ENCODE results near the gene SLK. TPM values are rescaled to one million over a fixed set of nuclear protein-coding genes. Genes with fewer than 3 reads are reported as not detected.

Gene SLK
- polyA plus RNA-seq, 1 of the 3 experiments (the other 2 are of a cell fraction), result 4.0 TPM

- H3K9ac ChIP-seq, result peak within 1 kb of the TSS; percentile 89
- H3K36me3 ChIP-seq (replicated peaks in 1 of 2; ENCODE audit: control insufficient read depth in 1 of 2, insufficient read depth in 2 of 2, low read length in 1 of 2), result peaks cover 7 to 8% of the 10 kb centered on the region in 2 experiments
- peak within 1 kb of the TSS; percentile 98 for H2AFZ ChIP-seq (ENCODE audit: low read depth)
- peaks cover 11% of the 10 kb centered on the region for H3F3A ChIP-seq (replicated peaks; ENCODE audit: insufficient read depth)
- H3K27ac ChIP-seq (ENCODE audit: low read depth in 2 of 2, low read length in 1 of 2), result peak within 1 kb of the TSS; percentile 92 to 96
- peak within 1 kb of the TSS; percentile 99 for H3K4me2 ChIP-seq
- H4K20me1 ChIP-seq (ENCODE audit: insufficient read depth), result no peaks in the 10 kb centered on the region
- 3% methylated on average over 23 of the region's 53 CpGs for WGBS (ENCODE audit: low lambda C conversion rate)
- ChIA-PET POLR2A (interaction anchor here (0.7 kb wide), 1 partner anchor 10 kb away, joined by 3 read pairs; no protein-coding TSS in a partner anchor), CTCF (interaction anchor here (0.7 to 1.2 kb wide), 4 partner anchors 10 to 374 kb away, joined by 3 to 11 read pairs (median 3); no protein-coding TSS in a partner anchor)
- no peaks in the 10 kb centered on the region for H3K9me2 ChIP-seq
- peaks cover 3 to 17% of the 10 kb centered on the region in 2 experiments; a peak in 2 of 4 replicates for H3K4me1 ChIP-seq (ENCODE audit: control insufficient read depth in 1 of 2, insufficient read depth in 2 of 2, low read depth in 1 of 2, low read length in 1 of 2)
- no peaks in the 10 kb centered on the region for H3K27me3 ChIP-seq (ENCODE audit: insufficient read depth)
- H3K4me3 ChIP-seq (ENCODE audit: low read depth in 2 of 2, low read length in 1 of 2), result peak within 1 kb of the TSS; percentile 89 to 97
- no peaks in the 10 kb centered on the region for H3K9me3 ChIP-seq
- DNase-seq, result peak; percentile 99
- peaks cover 42% of the 10 kb centered on the region for H3K79me2 ChIP-seq (ENCODE audit: insufficient read depth)
- TF ChIP-seq YY1 (IDR thresholded peaks at IDR 0.05; ENCODE audit: low read depth), result no peak
- no peak for TF ChIP-seq RXRA (IDR thresholded peaks at IDR 0.05; ENCODE audit: borderline replicate concordance, low read depth)
- no peak for TF ChIP-seq ELF1 (IDR thresholded peaks at IDR 0.05)
- TF ChIP-seq SIN3A (IDR thresholded peaks at IDR 0.05; ENCODE audit: borderline replicate concordance, low read depth, low read length), result 0 out of 2 replicates have a peak, but pooled peaks have one; percentile 40
- no peak for TF ChIP-seq SMC3 (IDR thresholded peaks at IDR 0.05; ENCODE audit: low read depth, low read length)
- TF ChIP-seq CTCF (IDR thresholded peaks at IDR 0.05), result 0 out of 2 replicates have a peak, but pooled peaks have one; percentile 20
- no peak for TF ChIP-seq EZH2phosphoT487 (IDR thresholded peaks at IDR 0.05; ENCODE audit: borderline replicate concordance, low read depth)
- no peak for TF ChIP-seq RAD21 (IDR thresholded peaks at IDR 0.05; ENCODE audit: low read length)
- no peak for TF ChIP-seq REST (IDR thresholded peaks at IDR 0.05; ENCODE audit: low read depth, low read length)
- TF ChIP-seq NFIC (IDR thresholded peaks at IDR 0.05; ENCODE audit: borderline replicate concordance), result 0 out of 2 replicates have a peak, but pooled peaks have one; percentile 8
- TF ChIP-seq FOXJ3 (CRISPR knock-in tag; IDR thresholded peaks at IDR 0.05), result no peak
- no peak for TF ChIP-seq CHD2 (IDR thresholded peaks at IDR 0.05; ENCODE audit: low read length, partially characterized antibody)
- no peak for TF ChIP-seq FOXM1 (IDR thresholded peaks at IDR 0.05; ENCODE audit: low read depth)
- TF ChIP-seq ZBTB33 (IDR thresholded peaks at IDR 0.05; ENCODE audit: borderline replicate concordance, low read depth), result no peak
- TF ChIP-seq RFX5 (IDR thresholded peaks at IDR 0.05; ENCODE audit: low read length), result no peak
- no peak for TF ChIP-seq TEAD4 (IDR thresholded peaks at IDR 0.05; ENCODE audit: borderline replicate concordance, insufficient read depth)
- TF ChIP-seq RCOR1 (IDR thresholded peaks at IDR 0.05; ENCODE audit: low read length), result 0 out of 2 replicates have a peak, but pooled peaks have one; percentile 8
- no peak for TF ChIP-seq MEF2A (IDR thresholded peaks at IDR 0.05; ENCODE audit: borderline replicate concordance, low read depth)
- peak; percentile 64 for TF ChIP-seq NRF1 (IDR thresholded peaks at IDR 0.05; ENCODE audit: low read depth, low read length)
- no peak for TF ChIP-seq USF2 (IDR thresholded peaks at IDR 0.05; ENCODE audit: borderline replicate concordance, low read depth, low read length)
- TF ChIP-seq JUND (IDR thresholded peaks at IDR 0.05), result no peak
- peak; percentile 34 for TF ChIP-seq GATA2 (CRISPR knock-in tag; IDR thresholded peaks at IDR 0.05)
- no peak for TF ChIP-seq PBX3 (IDR thresholded peaks at IDR 0.05)
- TF ChIP-seq GABPA (IDR thresholded peaks at IDR 0.05; ENCODE audit: low read depth), result peak; percentile 75
Measured at GRCh38 chr10:103918053-103918846, 48.7 kb upstream of the SLK start, which contains the start of gene STN1. Gene STN1 (minus strand): TSS chr10:103918184. CDS start chr10:103917594, 590 bp downstream.
